ENCODE results near the gene ZNF697.

- TF ChIP-seq POLR2A (IDR thresholded peaks at IDR 0.05) = no peak
- no peak for TF ChIP-seq CTCF (IDR thresholded peaks at IDR 0.05)
These were observed 33.5 kb upstream of the ZNF697 start for GRCh38 chr1:119681560-119681959.
